Astrocyte (in vitro differentiated cells and primary cell): Measurements from ENCODE around the gene CHEK2. TPM values are rescaled to one million over a fixed set of nuclear protein-coding genes. Genes with fewer than 3 reads are reported as not detected.

Source experiments
- DNase-seq: peaks from one replicate; pipeline ENCODE4 v3.0.0-alpha.2; 2010; ENCODE audit warnings: low read depth
- FAIRE-seq: peaks from 2 replicates; lab custom pipeline; 2011; peaks lifted over from hg19 to GRCh38; lab: Jason Lieb, UNC
- H2AFZ ChIP-seq: 2 replicates; pipeline ENCODE4 v1.6.0; 2012; ENCODE audit warnings: low read depth, low read length, inconsistent platforms
- H3K27ac ChIP-seq: 2 replicates; pipeline ENCODE4 v1.5.1; 2011; ENCODE audit warnings: low read depth, low read length, inconsistent platforms
- H3K27me3 ChIP-seq: 2 replicates; pipeline ENCODE4 v1.6.0; 2011; ENCODE audit warnings: low read length, inconsistent platforms; ENCODE audit not compliant: insufficient read depth
- H3K36me3 ChIP-seq: 2 replicates; pipeline ENCODE4 v1.5.1; 2011; ENCODE audit warnings: low read length, inconsistent platforms; ENCODE audit not compliant: insufficient read depth
- H3K4me1 ChIP-seq: 2 replicates; pipeline ENCODE4 v1.5.1; 2011; ENCODE audit warnings: low read length, inconsistent platforms; ENCODE audit not compliant: insufficient read depth
- H3K4me2 ChIP-seq: 2 replicates; pipeline ENCODE4 v1.6.0; 2012; ENCODE audit warnings: low read length, inconsistent platforms
- H3K4me3 ChIP-seq: 2 replicates; pipeline ENCODE4 v1.5.1; 2011; ENCODE audit warnings: low read depth, mild to moderate bottlenecking, low read length, inconsistent platforms; ENCODE audit not compliant: insufficient read depth
- H3K79me2 ChIP-seq: 2 replicates; pipeline ENCODE4 v1.6.0; 2012; ENCODE audit warnings: mild to moderate bottlenecking, low read length, inconsistent platforms; ENCODE audit not compliant: insufficient read depth
- H3K9ac ChIP-seq: 2 replicates; pipeline ENCODE4 v1.6.0; 2012; ENCODE audit warnings: mild to moderate bottlenecking, low read length, inconsistent platforms
- H3K9me3 ChIP-seq: 2 replicates; pipeline ENCODE4 v1.5.1; 2012; ENCODE audit warnings: low read depth, mild to moderate bottlenecking, low read length, inconsistent platforms; ENCODE audit not compliant: insufficient read depth
- H4K20me1 ChIP-seq: 2 replicates; pipeline ENCODE4 v1.6.0; 2012; ENCODE audit warnings: low read length, inconsistent platforms; ENCODE audit not compliant: insufficient read depth
- H3K27ac Mint-ChIP-seq: one replicate; pipeline ENCODE4 v1.8.0; 2021; ENCODE audit warnings: mild to moderate bottlenecking, mixed read lengths; ENCODE audit not compliant: unreplicated experiment
- H3K27me3 Mint-ChIP-seq: one replicate; pipeline ENCODE4 v1.8.0; 2021; ENCODE audit warnings: low read depth, mixed read lengths; ENCODE audit not compliant: unreplicated experiment
- H3K36me3 Mint-ChIP-seq: one replicate; pipeline ENCODE4 v1.8.0; 2021; ENCODE audit warnings: low read depth, mixed read lengths; ENCODE audit not compliant: unreplicated experiment
- H3K4me1 Mint-ChIP-seq: one replicate; pipeline ENCODE4 v1.8.0; 2021; ENCODE audit warnings: low read depth, mixed read lengths; ENCODE audit not compliant: unreplicated experiment
- H3K4me3 Mint-ChIP-seq: one replicate; pipeline ENCODE4 v1.8.0; 2021; ENCODE audit warnings: mild to moderate bottlenecking, moderate library complexity, mixed read lengths; ENCODE audit not compliant: unreplicated experiment
- H3K9me3 Mint-ChIP-seq: one replicate; pipeline ENCODE4 v1.8.0; 2021; ENCODE audit warnings: mild to moderate bottlenecking, mixed read lengths; ENCODE audit not compliant: unreplicated experiment
- EZH2 ChIP-seq: IDR thresholded peaks from 2 replicates; pipeline ENCODE4 v1.6.1; 2012; ENCODE audit warnings: mild to moderate bottlenecking, low read length, inconsistent platforms; ENCODE audit not compliant: insufficient read depth
- total RNA-seq: library from RNA; stranded (reverse); gene quantifications from 2 replicates; pipeline ENCODE4 v1.2.1, GENCODE V29; 2021
- TF ChIP-seq, protein P1 (sequence below): IDR thresholded peaks from 2 replicates; pipeline ENCODE4 v1.5.1; 2011; ENCODE audit warnings: low read depth, mild to moderate bottlenecking, inconsistent platforms, low read length, moderate library complexity; ENCODE audit not compliant: insufficient read depth

The CHEK2 gene
- total RNA-seq, 1 donor from 2014 or later: 5.7 TPM

DNA sequence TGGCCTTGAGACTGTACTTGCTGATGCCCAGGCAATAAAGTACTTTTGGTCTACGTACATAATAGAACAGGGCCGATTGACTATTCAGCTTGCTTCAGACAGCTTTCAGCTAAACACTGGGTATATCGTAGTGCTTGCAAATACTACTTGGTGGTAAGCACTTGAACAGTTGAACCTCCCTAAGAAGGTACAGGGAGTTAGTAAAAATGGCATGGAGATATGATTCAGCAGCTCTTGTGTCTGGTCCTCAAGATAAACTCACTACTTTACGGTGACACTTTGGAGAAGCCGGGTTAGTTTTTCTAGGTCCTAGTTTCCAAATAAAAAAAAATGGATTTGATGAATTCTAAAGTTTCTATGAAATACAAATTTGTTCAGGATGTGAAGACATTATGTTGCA is 38.2 kb upstream of the CHEK2 start:
- Histone ChIP-seq H3K9ac (no peak overlapping the region), H3K36me3 (peaks cover 20% of the 10 kb centered on the region), H3K27me3 (no peaks in the 10 kb centered on the region), H3K79me2 (peaks cover 58% of the 10 kb centered on the region), H2AFZ (no peak overlapping the region), H4K20me1 (peaks cover 31% of the 10 kb centered on the region), H3K4me1 (no peaks in the 10 kb centered on the region), H3K9me3 (no peaks in the 10 kb centered on the region), H3K27ac (no peak overlapping the region), H3K4me2 (no peak overlapping the region), H3K4me3 (no peak overlapping the region)
- Mint-ChIP-seq H3K4me1 (no peaks in the 10 kb centered on the region), H3K27me3 (no peaks in the 10 kb centered on the region), H3K4me3 (no peak overlapping the region), H3K36me3 (peaks cover 2% of the 10 kb centered on the region), H3K9me3 (no peaks in the 10 kb centered on the region), H3K27ac (no peak overlapping the region)
- no peak for FAIRE-seq
- DNase-seq: no peak
- TF ChIP-seq EZH2: no peak
- TF ChIP-seq, protein P1, sequence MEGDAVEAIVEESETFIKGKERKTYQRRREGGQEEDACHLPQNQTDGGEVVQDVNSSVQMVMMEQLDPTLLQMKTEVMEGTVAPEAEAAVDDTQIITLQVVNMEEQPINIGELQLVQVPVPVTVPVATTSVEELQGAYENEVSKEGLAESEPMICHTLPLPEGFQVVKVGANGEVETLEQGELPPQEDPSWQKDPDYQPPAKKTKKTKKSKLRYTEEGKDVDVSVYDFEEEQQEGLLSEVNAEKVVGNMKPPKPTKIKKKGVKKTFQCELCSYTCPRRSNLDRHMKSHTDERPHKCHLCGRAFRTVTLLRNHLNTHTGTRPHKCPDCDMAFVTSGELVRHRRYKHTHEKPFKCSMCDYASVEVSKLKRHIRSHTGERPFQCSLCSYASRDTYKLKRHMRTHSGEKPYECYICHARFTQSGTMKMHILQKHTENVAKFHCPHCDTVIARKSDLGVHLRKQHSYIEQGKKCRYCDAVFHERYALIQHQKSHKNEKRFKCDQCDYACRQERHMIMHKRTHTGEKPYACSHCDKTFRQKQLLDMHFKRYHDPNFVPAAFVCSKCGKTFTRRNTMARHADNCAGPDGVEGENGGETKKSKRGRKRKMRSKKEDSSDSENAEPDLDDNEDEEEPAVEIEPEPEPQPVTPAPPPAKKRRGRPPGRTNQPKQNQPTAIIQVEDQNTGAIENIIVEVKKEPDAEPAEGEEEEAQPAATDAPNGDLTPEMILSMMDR: no peak

DNA sequence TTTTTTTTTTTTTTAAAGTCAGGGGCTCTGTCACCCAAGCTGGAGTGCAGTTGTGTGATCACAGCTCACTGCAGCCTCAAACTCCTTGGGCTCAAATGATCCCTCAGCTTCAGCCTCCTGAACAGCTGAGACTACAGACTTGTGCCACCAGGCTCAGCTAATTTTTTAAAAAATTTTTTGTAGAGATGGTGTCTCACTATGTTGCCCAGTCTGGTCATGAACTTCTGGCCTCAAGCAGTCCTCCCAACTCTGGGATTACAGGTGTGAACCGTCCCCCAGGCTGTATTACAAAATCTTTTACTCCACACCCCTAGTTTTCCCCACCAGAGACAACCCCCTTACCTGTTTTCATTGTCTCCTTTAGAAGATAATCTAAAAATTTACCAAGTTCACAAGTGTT is 32.8 kb upstream of the CHEK2 start:
- H3K36me3 ChIP-seq: peaks cover 10% of the 10 kb centered on the region

DNA sequence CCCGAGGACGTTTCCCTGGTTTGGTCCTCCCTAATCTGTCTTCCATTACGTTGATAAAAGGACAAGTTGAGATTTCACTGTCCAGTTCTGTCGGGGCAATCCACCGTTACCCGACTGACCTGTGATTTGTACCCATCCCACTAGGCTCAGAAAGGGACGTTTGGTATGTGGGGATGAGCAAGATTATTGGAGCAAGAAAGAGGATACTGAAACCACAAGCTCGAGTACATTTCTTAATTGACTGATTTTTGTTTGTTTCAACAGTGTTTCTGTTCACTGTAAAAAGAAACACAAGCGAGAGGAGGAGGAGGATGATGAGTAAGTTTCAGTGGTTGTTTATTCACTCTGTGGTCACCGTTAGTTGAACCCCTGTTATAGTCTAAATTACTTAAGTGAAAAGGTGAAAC is 31.8 kb upstream of the CHEK2 start:
- peak overlapping the region; percentile 98 for H3K4me3 Mint-ChIP-seq
- DNase-seq (peak; percentile 49), FAIRE-seq (peak; percentile 23)
- peak overlapping the region; percentile 86 for H3K27ac Mint-ChIP-seq
- Histone ChIP-seq H3K36me3 (peaks cover 10% of the 10 kb centered on the region), H3K4me3 (peak overlapping the region; percentile 64), H3K4me1 (peaks cover 3% of the 10 kb centered on the region), H3K79me2 (peaks cover 50% of the 10 kb centered on the region), H3K27ac (peak overlapping the region; percentile 89), H3K9me3 (no peaks in the 10 kb centered on the region), H3K9ac (peak overlapping the region; percentile 81), H3K4me2 (peak overlapping the region; percentile 87), H4K20me1 (peaks cover 6% of the 10 kb centered on the region), H3K27me3 (no peaks in the 10 kb centered on the region), H2AFZ (peak overlapping the region; percentile 74)
- no peaks in the 10 kb centered on the region for H3K27me3 Mint-ChIP-seq
- no peaks in the 10 kb centered on the region for H3K36me3 Mint-ChIP-seq
- H3K9me3 Mint-ChIP-seq: no peaks in the 10 kb centered on the region
- TF ChIP-seq EZH2: no peak
- TF ChIP-seq, protein P1: no peak
- H3K4me1 Mint-ChIP-seq: no peaks in the 10 kb centered on the region

More for the DNA sequence above, 32.8 kb upstream of the CHEK2 start:
- Mint-ChIP-seq H3K4me1 (no peaks in the 10 kb centered on the region), H3K27ac (no peak overlapping the region), H3K36me3 (no peaks in the 10 kb centered on the region), H3K9me3 (no peaks in the 10 kb centered on the region), H3K27me3 (no peaks in the 10 kb centered on the region), H3K4me3 (peak overlapping the region; percentile 35)
- peaks cover 3% of the 10 kb centered on the region for H3K4me1 ChIP-seq
- H3K9ac ChIP-seq: no peak overlapping the region
- DNase-seq: no peak
- peaks cover 12% of the 10 kb centered on the region for H4K20me1 ChIP-seq
- no peak overlapping the region for H3K4me3 ChIP-seq
- no peaks in the 10 kb centered on the region for H3K9me3 ChIP-seq
- TF ChIP-seq, protein P1: no peak
- no peak for TF ChIP-seq EZH2
- FAIRE-seq: no peak
- peak overlapping the region; percentile 87 for H3K4me2 ChIP-seq
- no peak overlapping the region for H2AFZ ChIP-seq
- peaks cover 59% of the 10 kb centered on the region for H3K79me2 ChIP-seq
- no peak overlapping the region for H3K27ac ChIP-seq
- no peaks in the 10 kb centered on the region for H3K27me3 ChIP-seq
